Transverse colon (tissue), 4 donors: ENCODE results near the gene LRFN2. TPM values are rescaled to one million over a fixed set of nuclear protein-coding genes. Genes with fewer than 3 reads are reported as not detected.

Experiments
- DNase-seq: peaks from one replicate; pipeline ENCODE4 v3.0.0-alpha.2; 2019
- H3K27ac ChIP-seq, 4 donors: fragments of 200-600 bp; sonication (generic); 2 replicates each; pipeline ENCODE4 v1.5.1; 2016 to 2018; ENCODE audit warnings: inconsistent platforms in 4 of 4
- H3K27me3 ChIP-seq: fragments of 200-600 bp; sonication (generic); 2 replicates; pipeline ENCODE4 v1.5.1; 2017; ENCODE audit warnings: inconsistent platforms
- H3K36me3 ChIP-seq, 4 donors: fragments of 200-600 bp; sonication (generic); 2 replicates each; pipeline ENCODE4 v1.5.1; 2017 to 2019; ENCODE audit warnings: inconsistent platforms in 4 of 4
- H3K4me1 ChIP-seq, 4 donors: fragments of 200-600 bp; sonication (generic); 2 replicates each; pipeline ENCODE4 v1.5.1; 2017 to 2020; ENCODE audit warnings: inconsistent platforms in 4 of 4
- H3K4me3 ChIP-seq, 4 donors: fragments of 200-600 bp; sonication (generic); 1 replicate in 1 of 4; 2 replicates in 3 of 4; pipeline versions ENCODE4 v1.5.1 to v1.6.1; 2017 to 2019; ENCODE audit warnings: inconsistent platforms in 4 of 4
- H3K9me3 ChIP-seq, 2 donors: fragments of 200-600 bp; sonication (generic); 2 replicates each; pipeline ENCODE4 v1.5.1; 2017 to 2019; ENCODE audit warnings: inconsistent platforms in 2 of 2
- CTCF ChIP-seq, 5 experiments: fragments of 200-600 bp in 3 of 5; fragments of 450-650 bp in 2 of 5; sonication (generic) in 3 of 5; IDR thresholded peaks; 1 replicate in 2 of 5; 2 replicates in 3 of 5; pipeline ENCODE4 v1.5.1; 2016 to 2017; ENCODE audit warnings: antibody characterized with exemption in 5 of 5, inconsistent platforms in 3 of 5, mild to moderate bottlenecking in 2 of 5, moderate library complexity in 1 of 5
- EP300 ChIP-seq: sonication (generic); formaldehyde crosslinking; IDR thresholded peaks from one replicate; pipeline ENCODE4 v1.6.1; 2017; ENCODE audit warnings: antibody characterized with exemption, low read depth
- POLR2A ChIP-seq: fragments of 450-650 bp; IDR thresholded peaks from one replicate; pipeline ENCODE4 v1.6.1; 2016; ENCODE audit warnings: antibody characterized with exemption, mild to moderate bottlenecking, moderate library complexity
- POLR2AphosphoS5 ChIP-seq, 3 donors: sonication (generic); formaldehyde crosslinking; IDR thresholded peaks; one replicate each; pipeline ENCODE4 v1.6.1; 2016; ENCODE audit warnings: antibody characterized with exemption in 3 of 3
- WGBS, 2 donors: methylation state at CpG; one replicate each; pipeline ENCODE4 v1.1.5; 2018; ENCODE audit warnings: low coverage in 1 of 2; 5-methylcytosine and 5-hydroxymethylcytosine counted together
- in situ Hi-C, 4 donors: fragments of 200-750 bp; cut with MboI; loops; one replicate each; pipeline versions ENCODE4 v1.15.0 to v1.15.1; 2017; ENCODE audit warnings: low sequenced_read_pairs in 3 of 4, low pct_ligation_motif_present in 1 of 4, low pct_unique_long_range_greater_than_20kb in 1 of 4
- intact Hi-C: fragments of 100-400 bp; cut with DNase I; formaldehyde crosslinking; loops from one replicate; pipeline ENCODE4 v1.15.1; 2023; ENCODE audit warnings: low total_unique reads
- total RNA-seq, 4 donors: library from RNA; depleted of rRNA; stranded (reverse); fragments of >200 nt; gene quantifications; one replicate each; pipeline ENCODE4 v1.1.0, GENCODE V29; 2016

LRFN2 gene
- total RNA-seq, 4 donors from 2014 or later: 0.40 to 0.41 TPM; not detected in 2

- no peak overlapping the region for H3K27ac ChIP-seq
- intact Hi-C loops: no loop called here
- H3K27me3 ChIP-seq: peaks cover under 1% of the 10 kb centered on the region
- peaks cover 0 to 6% of the 10 kb centered on the region in 2 donors for H3K9me3 ChIP-seq
- no peak for TF ChIP-seq CTCF (IDR thresholded peaks at IDR 0.05)
- TF ChIP-seq POLR2A: no peak
- no peak for TF ChIP-seq POLR2AphosphoS5 (IDR thresholded peaks at IDR 0.05)
- TF ChIP-seq EP300: no peak
- H3K36me3 ChIP-seq: no peaks in the 10 kb centered on the region
- H3K4me1 ChIP-seq: no peaks in the 10 kb centered on the region
- 39% methylated on average over 2 of the region's 2 CpGs for WGBS, 2 donors
- H3K4me3 ChIP-seq: no peak overlapping the region
- in situ Hi-C loops: no loop called here
- no peak for DNase-seq
These were observed 218.1 kb downstream of the LRFN2 start for GRCh38 chr6:40369042-40369441.

GRCh38 chr6:40362859-40363258, 224.3 kb downstream of the LRFN2 start:
- 88% methylated on average over 4 of the region's 4 CpGs; no CpG with 5 or more reads in 1 of the 2 donors for WGBS, 2 donors
- DNase-seq: no peak
- no peaks in the 10 kb centered on the region for H3K36me3 ChIP-seq
- H3K27ac ChIP-seq: no peak overlapping the region
- no peak overlapping the region for H3K4me3 ChIP-seq
- in situ Hi-C loops (no loop called here), intact Hi-C loops (no loop called here)
- H3K4me1 ChIP-seq: no peaks in the 10 kb centered on the region
- H3K27me3 ChIP-seq: peaks cover 25% of the 10 kb centered on the region
- no peak for TF ChIP-seq CTCF (IDR thresholded peaks at IDR 0.05)
- no peak for TF ChIP-seq POLR2AphosphoS5 (IDR thresholded peaks at IDR 0.05)
- TF ChIP-seq EP300: no peak
- TF ChIP-seq POLR2A: no peak
- H3K9me3 ChIP-seq: peaks cover 0 to 6% of the 10 kb centered on the region in 2 donors

GRCh38 chr6:40359808-40360207, 227.4 kb downstream of the LRFN2 start:
- Histone ChIP-seq H3K9me3 (no peaks in the 10 kb centered on the region), H3K4me3 (no peak overlapping the region), H3K4me1 (no peaks in the 10 kb centered on the region), H3K27me3 (peaks cover 25% of the 10 kb centered on the region), H3K27ac (no peak overlapping the region), H3K36me3 (no peaks in the 10 kb centered on the region)
- DNase-seq: no peak
- in situ Hi-C loops (no loop called here), intact Hi-C loops (no loop called here)
- 15 to 33% methylated on average over 1 to 2 of the region's 2 CpGs for WGBS, 2 donors
- TF ChIP-seq POLR2AphosphoS5 (IDR thresholded peaks at IDR 0.05): no peak
- no peak for TF ChIP-seq POLR2A
- no peak for TF ChIP-seq CTCF (IDR thresholded peaks at IDR 0.05)
- no peak for TF ChIP-seq EP300

GRCh38 chr6:40358473-40359460, 228.4 kb downstream of the LRFN2 start:
- Histone ChIP-seq H3K9me3 (no peaks in the 10 kb centered on the region), H3K4me3 (no peak overlapping the region), H3K36me3 (no peaks in the 10 kb centered on the region), H3K27me3 (peaks cover 23% of the 10 kb centered on the region), H3K27ac (no peak overlapping the region), H3K4me1 (no peaks in the 10 kb centered on the region)
- TF ChIP-seq EP300: no peak
- no peak for TF ChIP-seq CTCF (IDR thresholded peaks at IDR 0.05)
- TF ChIP-seq POLR2AphosphoS5 (IDR thresholded peaks at IDR 0.05): no peak
- TF ChIP-seq POLR2A: no peak
- intact Hi-C loops: no loop called here
- in situ Hi-C loops: no loop called here
- DNase-seq: no peak
- WGBS, 2 donors: 81% methylated on average over 6 of the region's 6 CpGs; no CpG with 5 or more reads in 1 of the 2 donors
